ENCODE results near the gene SMOC1. TPM values are rescaled to one million over a fixed set of nuclear protein-coding genes. Genes with fewer than 3 reads are reported as not detected.

SMOC1 gene
- total RNA-seq, 1 experiment from 2014 or later, result 0.68 TPM

GRCh38 chr14:69855180-69855832 is 23.9 kb upstream of the SMOC1 start:
- H3K4me1 Mint-ChIP-seq, result peaks cover 10 to 21% of the 10 kb centered on the region in 2 experiments
- no peaks in the 10 kb centered on the region for H3K4me1 ChIP-seq (ENCODE audit: insufficient read depth, low read length)
- H3K27ac Mint-ChIP-seq, result no peak overlapping the region
- no peaks in the 10 kb centered on the region for H3K23me2 ChIP-seq (ENCODE audit: insufficient read length, low read depth, low read length, poor library complexity, severe bottlenecking)
- H4K5ac ChIP-seq (ENCODE audit: insufficient read length, low read depth, low read length), result no peak overlapping the region
- H3K9me3 ChIP-seq (ENCODE audit: control insufficient read depth, low read depth, low read length), result no peaks in the 10 kb centered on the region
- no peak for TF ChIP-seq CTCF (conservative IDR thresholded peaks at IDR 0.05)
- no peak overlapping the region for H2BK20ac ChIP-seq (ENCODE audit: low read depth, low read length, poor library complexity, severe bottlenecking)
- peaks cover 18% of the 10 kb centered on the region for H3K27me3 Mint-ChIP-seq (ENCODE audit: low read depth)
- H3K36me3 Mint-ChIP-seq (ENCODE audit: insufficient read depth in 1 of 3, low read depth in 3 of 3), result peaks cover 0 to 1% (median 0%) of the 10 kb centered on the region in 3 experiments; a peak in 1 of 7 replicates
- H3K27ac ChIP-seq (ENCODE audit: insufficient read length, low read depth, low read length), result no peak overlapping the region
- WGBS (ENCODE audit: extremely low coverage, insufficient read length, low lambda C conversion rate), result no CpG with 5 or more reads among the region's 8 CpGs
- no peak overlapping the region for H3K18ac ChIP-seq (ENCODE audit: insufficient read length, low read depth, low read length)
- no peaks in the 10 kb centered on the region for H4K20me1 ChIP-seq (ENCODE audit: control insufficient read depth, insufficient read depth, insufficient read length)
- H4K8ac ChIP-seq (replicated peaks; ENCODE audit: insufficient read length, low read depth, low read length), result no peak overlapping the region
- no peak overlapping the region for H2BK5ac ChIP-seq (ENCODE audit: insufficient read length, low read length)
- no peak overlapping the region for H3T11ph ChIP-seq (ENCODE audit: low read length)
- no peak overlapping the region for H3K4me2 ChIP-seq (ENCODE audit: insufficient read depth, insufficient read length, low read length)
- no peak overlapping the region for H3K14ac ChIP-seq (ENCODE audit: insufficient read depth, low read length)
- H2AFZ ChIP-seq (ENCODE audit: low read length), result no peak overlapping the region
- no peak overlapping the region for H3K4ac ChIP-seq (ENCODE audit: low read depth, low read length)
- no peak for DNase-seq
- no peak overlapping the region for H2BK120ac ChIP-seq (ENCODE audit: low read depth, low read length, poor library complexity, severe bottlenecking)
- H2AK5ac ChIP-seq (ENCODE audit: insufficient read length, low read length), result no peak overlapping the region
- no peaks in the 10 kb centered on the region for H3K27me3 ChIP-seq (ENCODE audit: insufficient read depth, low read length)
- no peak overlapping the region for H3K23ac ChIP-seq (ENCODE audit: insufficient read length, low read depth, low read length)
- no peak overlapping the region for H3K56ac ChIP-seq (ENCODE audit: insufficient read length, low read depth, low read length)
- no peak overlapping the region for H2BK12ac ChIP-seq (ENCODE audit: insufficient read length, low read depth, low read length)
- H3K79me1 ChIP-seq (ENCODE audit: insufficient read depth, low read depth, low read length, poor library complexity, severe bottlenecking), result no peaks in the 10 kb centered on the region
- H2BK15ac ChIP-seq (ENCODE audit: low read depth, low read length), result no peak overlapping the region
- no peak overlapping the region for H3K9ac ChIP-seq (ENCODE audit: extremely low read depth, insufficient read length, low read length)
- no peaks in the 10 kb centered on the region; a peak in 1 of 5 replicates for H3K9me3 Mint-ChIP-seq
- no peak overlapping the region for H3K4me3 Mint-ChIP-seq
- no peak overlapping the region for H4K91ac ChIP-seq (ENCODE audit: insufficient read length, low read depth, low read length)
- no peaks in the 10 kb centered on the region for H3K79me2 ChIP-seq (ENCODE audit: insufficient read depth, low read length)

Data from H9 (cell line).